Measurements from ENCODE around the gene LRATD1. TPM values are rescaled to one million over a fixed set of nuclear protein-coding genes. Genes with fewer than 3 reads are reported as not detected.

The LRATD1 gene
- total RNA-seq, 1 experiment from 2014 or later, result 0.31 TPM

- WGBS (ENCODE audit: extremely low coverage, insufficient read length, low lambda C conversion rate), result no CpG with 5 or more reads among the region's 42 CpGs
- no peak overlapping the region for H3T11ph ChIP-seq (ENCODE audit: low read length)
These were observed 1.1 kb downstream of the LRATD1 start for GRCh38 chr2:14633461-14634181.

More at GRCh38 chr2:14633461-14634181, 1.1 kb downstream of the LRATD1 start:
- no peak overlapping the region for H2BK5ac ChIP-seq (ENCODE audit: insufficient read length, low read length)
- DNase-seq, result peak; percentile 32
- peaks cover 18% of the 10 kb centered on the region for H3K23me2 ChIP-seq (ENCODE audit: insufficient read length, low read depth, low read length, poor library complexity, severe bottlenecking)
- no peak overlapping the region for H2AK5ac ChIP-seq (ENCODE audit: insufficient read length, low read length)
- H2AFZ ChIP-seq (ENCODE audit: low read length), result no peak overlapping the region
- H4K5ac ChIP-seq (ENCODE audit: insufficient read length, low read depth, low read length), result no peak overlapping the region
- peak overlapping the region; percentile 75 for H3K4me2 ChIP-seq (ENCODE audit: insufficient read depth, insufficient read length, low read length)
- no peak overlapping the region for H3K56ac ChIP-seq (ENCODE audit: insufficient read length, low read depth, low read length)
- H2BK120ac ChIP-seq (ENCODE audit: low read depth, low read length, poor library complexity, severe bottlenecking), result no peak overlapping the region
- peaks cover 3% of the 10 kb centered on the region; the same call in 1 of the 2 replicates for H3K4me1 ChIP-seq (ENCODE audit: insufficient read depth, low read length)
- Mint-ChIP-seq H3K9me3 (no peaks in the 10 kb centered on the region; a peak in 2 of 5 replicates), H3K27me3 (ENCODE audit: low read depth) (peaks cover 89% of the 10 kb centered on the region), H3K36me3 (ENCODE audit: insufficient read depth in 1 of 3, low read depth in 3 of 3) (no peaks in the 10 kb centered on the region; a peak in 1 of 7 replicates), H3K27ac (no peak overlapping the region), H3K4me3 (peak overlapping the region; percentile 60 to 91), H3K4me1 (peaks cover 19 to 29% of the 10 kb centered on the region in 2 experiments)
- H3K79me1 ChIP-seq (ENCODE audit: insufficient read depth, low read depth, low read length, poor library complexity, severe bottlenecking), result no peaks in the 10 kb centered on the region
- H4K8ac ChIP-seq (replicated peaks; ENCODE audit: insufficient read length, low read depth, low read length), result no peak overlapping the region
- H2BK20ac ChIP-seq (ENCODE audit: low read depth, low read length, poor library complexity, severe bottlenecking), result no peak overlapping the region
- H3K79me2 ChIP-seq (ENCODE audit: insufficient read depth, low read length), result no peaks in the 10 kb centered on the region
- H3K18ac ChIP-seq (ENCODE audit: insufficient read length, low read depth, low read length), result no peak overlapping the region
- no peak overlapping the region for H3K9ac ChIP-seq (ENCODE audit: extremely low read depth, insufficient read length, low read length)
- no peaks in the 10 kb centered on the region for H4K20me1 ChIP-seq (ENCODE audit: control insufficient read depth, insufficient read depth, insufficient read length)
- H2BK15ac ChIP-seq (ENCODE audit: low read depth, low read length), result no peak overlapping the region
- H3K4ac ChIP-seq (ENCODE audit: low read depth, low read length), result no peak overlapping the region
- no peak overlapping the region for H2BK12ac ChIP-seq (ENCODE audit: insufficient read length, low read depth, low read length)
- no peak overlapping the region for H4K91ac ChIP-seq (ENCODE audit: insufficient read length, low read depth, low read length)
- no peak overlapping the region for H3K23ac ChIP-seq (ENCODE audit: insufficient read length, low read depth, low read length)
- H3K14ac ChIP-seq (ENCODE audit: insufficient read depth, low read length), result no peak overlapping the region
- H3K9me3 ChIP-seq (ENCODE audit: control insufficient read depth, low read depth, low read length), result no peaks in the 10 kb centered on the region
- TF ChIP-seq CTCF (conservative IDR thresholded peaks at IDR 0.05), result no peak
- H3K27me3 ChIP-seq (ENCODE audit: insufficient read depth, low read length), result peaks cover 25% of the 10 kb centered on the region
- H3K27ac ChIP-seq (ENCODE audit: insufficient read length, low read depth, low read length), result no peak overlapping the region

Data from H9 (cell line).